GM12878 (cell line): ENCODE results near the gene LMNB1. TPM values are rescaled to one million over a fixed set of nuclear protein-coding genes. Genes with fewer than 3 reads are reported as not detected.

Experiments
- BRCA1 ChIP-seq: IDR thresholded peaks from 2 replicates; pipeline ENCODE4 v1.6.1; 2011; ENCODE audit warnings: low read depth, low read length, improper control_type of control experiment
- IKZF2 ChIP-seq, 2 experiments: fragments of 450-650 bp; IDR thresholded peaks; 2 replicates each; pipeline ENCODE4 v1.6.1; 2017; ENCODE audit warnings: mild to moderate bottlenecking in 2 of 2, moderate library complexity in 2 of 2
- KLF5 ChIP-seq: fragments of 450-650 bp; IDR thresholded peaks from 2 replicates; pipeline ENCODE4 v1.6.1; 2014; ENCODE audit warnings: mild to moderate bottlenecking; ENCODE audit not compliant: partially characterized antibody
- MLLT1 ChIP-seq: fragments of 450-650 bp; IDR thresholded peaks from 2 replicates; pipeline ENCODE4 v1.6.1; 2016; ENCODE audit warnings: mild to moderate bottlenecking
- MXI1 ChIP-seq: fragments of 150-350 bp; IDR thresholded peaks from 2 replicates; pipeline ENCODE4 v1.6.1; 2011; ENCODE audit warnings: low read depth, mild to moderate bottlenecking, inconsistent platforms, low read length, improper control_type of control experiment
- PBX3 ChIP-seq: IDR thresholded peaks from 2 replicates; pipeline ENCODE4 v1.6.1; 2011; ENCODE audit warnings: mild to moderate bottlenecking, low read depth, low read length, moderate library complexity; ENCODE audit not compliant: insufficient replicate concordance
- RB1 ChIP-seq: fragments of 450-650 bp; formaldehyde crosslinking; IDR thresholded peaks from 2 replicates; pipeline ENCODE4 v1.6.1; 2017; ENCODE audit warnings: mild to moderate bottlenecking, borderline replicate concordance
- SMARCA5 ChIP-seq: fragments of 450-650 bp; IDR thresholded peaks from 2 replicates; pipeline ENCODE4 v1.6.1; 2017; ENCODE audit warnings: mild to moderate bottlenecking
- SPI1 ChIP-seq: IDR thresholded peaks from 2 replicates; pipeline ENCODE4 v1.6.1; 2011; ENCODE audit warnings: low read depth, mild to moderate bottlenecking, low read length, moderate library complexity, borderline replicate concordance; ENCODE audit not compliant: insufficient read depth
- SREBF2 ChIP-seq: IDR thresholded peaks from 2 replicates; pipeline ENCODE4 v1.6.1; 2012; ENCODE audit warnings: mild to moderate bottlenecking, low read length
- TCF7 ChIP-seq: IDR thresholded peaks from 2 replicates; pipeline ENCODE4 v1.6.1; 2014; ENCODE audit warnings: antibody characterized with exemption, borderline replicate concordance
- USF2 ChIP-seq: IDR thresholded peaks from 2 replicates; pipeline ENCODE4 v1.6.1; 2011; ENCODE audit warnings: low read depth, low read length, improper control_type of control experiment, borderline replicate concordance
- YY1 ChIP-seq: IDR thresholded peaks from 2 replicates; pipeline ENCODE4 v1.6.1; 2011; ENCODE audit warnings: low read depth, mild to moderate bottlenecking, low read length
- polyA plus RNA-seq, 11 experiments: library from polyadenylated mRNA; depleted of rRNA in 4 of 11; unstranded in 6 of 11; stranded (reverse) in 5 of 11; fragments of >200 nt; fragmentation: Nextera tagmentation in 4 of 11; fragmentation: Illumina TruSeq in 1 of 11; extraction: Ambion mirVana in 4 of 11; extraction: Trizol in 1 of 11; gene quantifications; 1 replicate in 1 of 11; 2 replicates in 10 of 11; pipeline versions ENCODE4 v1.2.1 to v1.2.3, GENCODE V29; 2011 to 2016; ENCODE audit warnings: inconsistent platforms in 2 of 11, missing spikeins in 2 of 11, low read depth in 1 of 11
- total RNA-seq, 4 experiments: library from RNA; depleted of rRNA in 3 of 4; stranded (reverse); fragments of >200 nt in 3 of 4; fragmentation: Illumina TruSeq in 1 of 4; extraction: Trizol in 1 of 4; gene quantifications; 2 replicates each; pipeline versions ENCODE4 v1.2.1 to v1.2.3, GENCODE V29; 2013 to 2021
- TF ChIP-seq, protein P1 (sequence below): fragments of 450-650 bp; IDR thresholded peaks from 2 replicates; pipeline ENCODE4 v1.6.1; 2017; ENCODE audit warnings: antibody characterized with exemption, mild to moderate bottlenecking, moderate library complexity
- TF ChIP-seq, protein P2 (sequence below): fragments of 450-650 bp; IDR thresholded peaks from 2 replicates; pipeline ENCODE4 v1.6.1; 2016; ENCODE audit warnings: mild to moderate bottlenecking, moderate library complexity, borderline replicate concordance
- TF ChIP-seq, protein P3 (sequence below): fragments of 450-650 bp; IDR thresholded peaks from 2 replicates; pipeline ENCODE4 v1.6.1; 2014; ENCODE audit warnings: mild to moderate bottlenecking

Gene LMNB1
- total and polyA plus RNA-seq, 10 of the 15 experiments (the other 5 are each of a cell fraction or from before 2014, with no cell fraction given), result 7.0 to 185 (median 86.4) TPM

DNA sequence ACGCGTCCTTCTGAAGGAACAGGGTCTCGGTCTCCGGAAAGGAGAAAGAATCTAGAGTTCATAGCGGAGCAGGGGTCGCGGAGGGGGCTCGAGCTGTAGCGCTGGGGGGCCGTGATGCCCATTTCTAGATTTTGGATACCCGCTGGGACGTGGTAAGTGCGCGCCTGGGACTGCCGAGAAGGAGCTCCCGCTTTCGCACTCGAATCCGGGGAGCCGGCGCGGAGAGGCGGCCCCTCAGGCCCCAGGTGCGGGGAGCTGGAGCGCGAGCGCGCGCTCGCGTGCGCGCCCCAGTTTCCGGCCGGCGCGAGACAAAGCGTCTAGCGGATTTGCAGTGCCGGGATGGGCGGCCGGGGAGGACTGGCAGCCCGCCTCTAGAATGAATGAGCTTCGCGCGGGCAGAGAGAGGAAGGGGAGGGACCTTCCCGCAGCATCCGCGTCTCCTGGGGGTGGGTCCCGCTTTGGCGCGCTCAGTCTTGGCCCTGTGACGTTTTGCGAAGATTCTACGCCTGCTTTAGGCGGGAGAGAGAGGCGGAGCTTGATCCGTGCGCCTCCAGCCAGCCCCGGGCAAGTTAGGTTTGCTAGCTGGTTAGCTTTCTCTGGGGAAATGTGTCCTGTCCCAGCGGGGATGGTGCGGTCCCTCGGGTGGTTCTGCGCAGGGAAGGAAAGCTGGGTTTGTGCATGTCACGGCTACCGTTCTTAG lies 1.2 kb downstream of the LMNB1 start (continued):
- TF ChIP-seq, protein P1, sequence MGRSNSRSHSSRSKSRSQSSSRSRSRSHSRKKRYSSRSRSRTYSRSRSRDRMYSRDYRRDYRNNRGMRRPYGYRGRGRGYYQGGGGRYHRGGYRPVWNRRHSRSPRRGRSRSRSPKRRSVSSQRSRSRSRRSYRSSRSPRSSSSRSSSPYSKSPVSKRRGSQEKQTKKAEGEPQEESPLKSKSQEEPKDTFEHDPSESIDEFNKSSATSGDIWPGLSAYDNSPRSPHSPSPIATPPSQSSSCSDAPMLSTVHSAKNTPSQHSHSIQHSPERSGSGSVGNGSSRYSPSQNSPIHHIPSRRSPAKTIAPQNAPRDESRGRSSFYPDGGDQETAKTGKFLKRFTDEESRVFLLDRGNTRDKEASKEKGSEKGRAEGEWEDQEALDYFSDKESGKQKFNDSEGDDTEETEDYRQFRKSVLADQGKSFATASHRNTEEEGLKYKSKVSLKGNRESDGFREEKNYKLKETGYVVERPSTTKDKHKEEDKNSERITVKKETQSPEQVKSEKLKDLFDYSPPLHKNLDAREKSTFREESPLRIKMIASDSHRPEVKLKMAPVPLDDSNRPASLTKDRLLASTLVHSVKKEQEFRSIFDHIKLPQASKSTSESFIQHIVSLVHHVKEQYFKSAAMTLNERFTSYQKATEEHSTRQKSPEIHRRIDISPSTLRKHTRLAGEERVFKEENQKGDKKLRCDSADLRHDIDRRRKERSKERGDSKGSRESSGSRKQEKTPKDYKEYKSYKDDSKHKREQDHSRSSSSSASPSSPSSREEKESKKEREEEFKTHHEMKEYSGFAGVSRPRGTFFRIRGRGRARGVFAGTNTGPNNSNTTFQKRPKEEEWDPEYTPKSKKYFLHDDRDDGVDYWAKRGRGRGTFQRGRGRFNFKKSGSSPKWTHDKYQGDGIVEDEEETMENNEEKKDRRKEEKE, result no peak
- peak; percentile 96 for TF ChIP-seq RB1
- no peak for TF ChIP-seq KLF5
- no peak for TF ChIP-seq USF2
- TF ChIP-seq SREBF2, result no peak
- TF ChIP-seq, protein P2, sequence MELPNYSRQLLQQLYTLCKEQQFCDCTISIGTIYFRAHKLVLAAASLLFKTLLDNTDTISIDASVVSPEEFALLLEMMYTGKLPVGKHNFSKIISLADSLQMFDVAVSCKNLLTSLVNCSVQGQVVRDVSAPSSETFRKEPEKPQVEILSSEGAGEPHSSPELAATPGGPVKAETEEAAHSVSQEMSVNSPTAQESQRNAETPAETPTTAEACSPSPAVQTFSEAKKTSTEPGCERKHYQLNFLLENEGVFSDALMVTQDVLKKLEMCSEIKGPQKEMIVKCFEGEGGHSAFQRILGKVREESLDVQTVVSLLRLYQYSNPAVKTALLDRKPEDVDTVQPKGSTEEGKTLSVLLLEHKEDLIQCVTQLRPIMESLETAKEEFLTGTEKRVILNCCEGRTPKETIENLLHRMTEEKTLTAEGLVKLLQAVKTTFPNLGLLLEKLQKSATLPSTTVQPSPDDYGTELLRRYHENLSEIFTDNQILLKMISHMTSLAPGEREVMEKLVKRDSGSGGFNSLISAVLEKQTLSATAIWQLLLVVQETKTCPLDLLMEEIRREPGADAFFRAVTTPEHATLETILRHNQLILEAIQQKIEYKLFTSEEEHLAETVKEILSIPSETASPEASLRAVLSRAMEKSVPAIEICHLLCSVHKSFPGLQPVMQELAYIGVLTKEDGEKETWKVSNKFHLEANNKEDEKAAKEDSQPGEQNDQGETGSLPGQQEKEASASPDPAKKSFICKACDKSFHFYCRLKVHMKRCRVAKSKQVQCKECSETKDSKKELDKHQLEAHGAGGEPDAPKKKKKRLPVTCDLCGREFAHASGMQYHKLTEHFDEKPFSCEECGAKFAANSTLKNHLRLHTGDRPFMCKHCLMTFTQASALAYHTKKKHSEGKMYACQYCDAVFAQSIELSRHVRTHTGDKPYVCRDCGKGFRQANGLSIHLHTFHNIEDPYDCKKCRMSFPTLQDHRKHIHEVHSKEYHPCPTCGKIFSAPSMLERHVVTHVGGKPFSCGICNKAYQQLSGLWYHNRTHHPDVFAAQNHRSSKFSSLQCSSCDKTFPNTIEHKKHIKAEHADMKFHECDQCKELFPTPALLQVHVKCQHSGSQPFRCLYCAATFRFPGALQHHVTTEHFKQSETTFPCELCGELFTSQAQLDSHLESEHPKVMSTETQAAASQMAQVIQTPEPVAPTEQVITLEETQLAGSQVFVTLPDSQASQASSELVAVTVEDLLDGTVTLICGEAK, result peak; percentile 63; the same call in 1 of the 2 replicates
- no peak for TF ChIP-seq TCF7
- TF ChIP-seq IKZF2 (IDR thresholded peaks at IDR 0.05), result peak in 1 of 2 experiments; percentile 35; a peak in 1 of 4 replicates
- TF ChIP-seq PBX3, result peak; percentile 82
- peak; percentile 40; the same call in 1 of the 2 replicates for TF ChIP-seq MLLT1
- peak; percentile 87; the same call in 1 of the 2 replicates for TF ChIP-seq MXI1
- 0 out of 2 replicates have a peak, but pooled peaks have one; percentile 40 for TF ChIP-seq SPI1
- 0 out of 2 replicates have a peak, but pooled peaks have one; percentile 13 for TF ChIP-seq BRCA1
- TF ChIP-seq SMARCA5, result 0 out of 2 replicates have a peak, but pooled peaks have one; percentile 16
- 0 out of 2 replicates have a peak, but pooled peaks have one; percentile 24 for TF ChIP-seq YY1
- TF ChIP-seq, protein P3, sequence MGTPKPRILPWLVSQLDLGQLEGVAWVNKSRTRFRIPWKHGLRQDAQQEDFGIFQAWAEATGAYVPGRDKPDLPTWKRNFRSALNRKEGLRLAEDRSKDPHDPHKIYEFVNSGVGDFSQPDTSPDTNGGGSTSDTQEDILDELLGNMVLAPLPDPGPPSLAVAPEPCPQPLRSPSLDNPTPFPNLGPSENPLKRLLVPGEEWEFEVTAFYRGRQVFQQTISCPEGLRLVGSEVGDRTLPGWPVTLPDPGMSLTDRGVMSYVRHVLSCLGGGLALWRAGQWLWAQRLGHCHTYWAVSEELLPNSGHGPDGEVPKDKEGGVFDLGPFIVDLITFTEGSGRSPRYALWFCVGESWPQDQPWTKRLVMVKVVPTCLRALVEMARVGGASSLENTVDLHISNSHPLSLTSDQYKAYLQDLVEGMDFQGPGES, result peak; percentile 13; the same call in 1 of the 2 replicates
